ENCODE measurements around the gene DHX40. TPM values are rescaled to one million over a fixed set of nuclear protein-coding genes. Genes with fewer than 3 reads are reported as not detected.
"Not testable (repeated sequence)": the region's sequence is repeated elsewhere in the genome, so short reads cannot be mapped to it uniquely, and the experiment has no call there.

The DHX40 gene
- polyA plus RNA-seq, 1 of the 3 experiments (the other 2 are of a cell fraction): 33.8 TPM

- H3K9me3 ChIP-seq: peaks cover 22% of the 10 kb centered on the region
- no peaks in the 10 kb centered on the region for H3K27me3 ChIP-seq (ENCODE audit: insufficient read depth)
- H2AFZ ChIP-seq (ENCODE audit: low read depth): no peak overlapping the region
- H4K20me1 ChIP-seq (ENCODE audit: insufficient read depth): peaks cover 45% of the 10 kb centered on the region
- no peaks in the 10 kb centered on the region for H3K9me2 ChIP-seq
- H3K4me1 ChIP-seq (ENCODE audit: control insufficient read depth in 1 of 2, insufficient read depth in 2 of 2, low read depth in 1 of 2, low read length in 1 of 2): no peaks in the 10 kb centered on the region
- no peak overlapping the region for H3K4me3 ChIP-seq (ENCODE audit: low read depth in 2 of 2, low read length in 1 of 2)
- peaks cover 99% of the 10 kb centered on the region for H3K79me2 ChIP-seq (ENCODE audit: insufficient read depth)
- ChIA-PET POLR2A (no interaction called here), CTCF (interaction anchor here (1.1 to 1.8 kb wide), 4 partner anchors 9 to 30 kb away, joined by 3 to 4 read pairs (median 3); no protein-coding TSS in a partner anchor)
- TF ChIP-seq FOXJ3 (CRISPR knock-in tag; IDR thresholded peaks at IDR 0.05) (no peak), ZBTB33 (IDR thresholded peaks at IDR 0.05; ENCODE audit: borderline replicate concordance, low read depth) (no peak), GABPA (IDR thresholded peaks at IDR 0.05; ENCODE audit: low read depth) (no peak), IRF3 (IDR thresholded peaks at IDR 0.05; ENCODE audit: low read depth, low read length) (no peak), EZH2phosphoT487 (IDR thresholded peaks at IDR 0.05; ENCODE audit: borderline replicate concordance, low read depth) (no peak)
- TF ChIP-seq, protein P1, sequence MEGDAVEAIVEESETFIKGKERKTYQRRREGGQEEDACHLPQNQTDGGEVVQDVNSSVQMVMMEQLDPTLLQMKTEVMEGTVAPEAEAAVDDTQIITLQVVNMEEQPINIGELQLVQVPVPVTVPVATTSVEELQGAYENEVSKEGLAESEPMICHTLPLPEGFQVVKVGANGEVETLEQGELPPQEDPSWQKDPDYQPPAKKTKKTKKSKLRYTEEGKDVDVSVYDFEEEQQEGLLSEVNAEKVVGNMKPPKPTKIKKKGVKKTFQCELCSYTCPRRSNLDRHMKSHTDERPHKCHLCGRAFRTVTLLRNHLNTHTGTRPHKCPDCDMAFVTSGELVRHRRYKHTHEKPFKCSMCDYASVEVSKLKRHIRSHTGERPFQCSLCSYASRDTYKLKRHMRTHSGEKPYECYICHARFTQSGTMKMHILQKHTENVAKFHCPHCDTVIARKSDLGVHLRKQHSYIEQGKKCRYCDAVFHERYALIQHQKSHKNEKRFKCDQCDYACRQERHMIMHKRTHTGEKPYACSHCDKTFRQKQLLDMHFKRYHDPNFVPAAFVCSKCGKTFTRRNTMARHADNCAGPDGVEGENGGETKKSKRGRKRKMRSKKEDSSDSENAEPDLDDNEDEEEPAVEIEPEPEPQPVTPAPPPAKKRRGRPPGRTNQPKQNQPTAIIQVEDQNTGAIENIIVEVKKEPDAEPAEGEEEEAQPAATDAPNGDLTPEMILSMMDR (IDR thresholded peaks at IDR 0.05): no peak
- DNase-seq: no peak
- H3K4me2 ChIP-seq: no peak overlapping the region
- H3F3A ChIP-seq (replicated peaks; ENCODE audit: insufficient read depth): peaks cover 36% of the 10 kb centered on the region
- peaks cover 85 to 98% of the 10 kb centered on the region in 2 experiments for H3K36me3 ChIP-seq (replicated peaks in 1 of 2; ENCODE audit: control insufficient read depth in 1 of 2, insufficient read depth in 2 of 2, low read length in 1 of 2)
- H3K9ac ChIP-seq: no peak overlapping the region
- no peak overlapping the region for H3K27ac ChIP-seq (ENCODE audit: low read depth in 2 of 2, low read length in 1 of 2)
Observed at GRCh38 chr17:59651346-59651745, 85.9 kb downstream of the DHX40 start.

- ChIA-PET CTCF (interaction anchor here (1.8 kb wide), 1 partner anchor 13 kb away, joined by 4 read pairs; no protein-coding TSS in a partner anchor), POLR2A (no interaction called here)
- no peak for DNase-seq
- WGBS (ENCODE audit: low lambda C conversion rate): 73% methylated on average over 2 of the region's 2 CpGs
- no peak overlapping the region for H2AFZ ChIP-seq (ENCODE audit: low read depth)
- TF ChIP-seq TEAD4 (IDR thresholded peaks at IDR 0.05; ENCODE audit: borderline replicate concordance, insufficient read depth): no peak
- 0 out of 2 replicates have a peak, but pooled peaks have one; percentile 13 for TF ChIP-seq FOSL2 (IDR thresholded peaks at IDR 0.05; ENCODE audit: borderline replicate concordance, low read depth)
- TF ChIP-seq TAF1 (IDR thresholded peaks at IDR 0.05; ENCODE audit: borderline replicate concordance, low read depth, low read length): no peak
- TF ChIP-seq USF2 (IDR thresholded peaks at IDR 0.05; ENCODE audit: borderline replicate concordance, low read depth, low read length): no peak
- no peak for TF ChIP-seq GABPA (IDR thresholded peaks at IDR 0.05; ENCODE audit: low read depth)
- TF ChIP-seq, protein P2, sequence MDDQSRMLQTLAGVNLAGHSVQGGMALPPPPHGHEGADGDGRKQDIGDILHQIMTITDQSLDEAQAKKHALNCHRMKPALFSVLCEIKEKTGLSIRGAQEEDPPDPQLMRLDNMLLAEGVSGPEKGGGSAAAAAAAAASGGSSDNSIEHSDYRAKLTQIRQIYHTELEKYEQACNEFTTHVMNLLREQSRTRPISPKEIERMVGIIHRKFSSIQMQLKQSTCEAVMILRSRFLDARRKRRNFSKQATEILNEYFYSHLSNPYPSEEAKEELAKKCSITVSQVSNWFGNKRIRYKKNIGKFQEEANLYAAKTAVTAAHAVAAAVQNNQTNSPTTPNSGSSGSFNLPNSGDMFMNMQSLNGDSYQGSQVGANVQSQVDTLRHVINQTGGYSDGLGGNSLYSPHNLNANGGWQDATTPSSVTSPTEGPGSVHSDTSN (IDR thresholded peaks at IDR 0.05): no peak
- H4K20me1 ChIP-seq (ENCODE audit: insufficient read depth): peaks cover 37% of the 10 kb centered on the region
- H3K4me1 ChIP-seq (ENCODE audit: control insufficient read depth in 1 of 2, insufficient read depth in 2 of 2, low read depth in 1 of 2, low read length in 1 of 2): no peaks in the 10 kb centered on the region
- no peak overlapping the region for H3K4me3 ChIP-seq (ENCODE audit: low read depth in 2 of 2, low read length in 1 of 2)
- H3F3A ChIP-seq (replicated peaks; ENCODE audit: insufficient read depth): peaks cover 41% of the 10 kb centered on the region
- peaks cover 85 to 98% of the 10 kb centered on the region in 2 experiments for H3K36me3 ChIP-seq (replicated peaks in 1 of 2; ENCODE audit: control insufficient read depth in 1 of 2, insufficient read depth in 2 of 2, low read length in 1 of 2)
- no peak overlapping the region for H3K4me2 ChIP-seq
- no peak overlapping the region for H3K27ac ChIP-seq (ENCODE audit: low read depth in 2 of 2, low read length in 1 of 2)
- H3K9me2 ChIP-seq: no peaks in the 10 kb centered on the region
- H3K9ac ChIP-seq: no peak overlapping the region
- peaks cover 98% of the 10 kb centered on the region for H3K79me2 ChIP-seq (ENCODE audit: insufficient read depth)
- H3K9me3 ChIP-seq: peaks cover 22% of the 10 kb centered on the region
- H3K27me3 ChIP-seq (ENCODE audit: insufficient read depth): no peaks in the 10 kb centered on the region
Observed at GRCh38 chr17:59652119-59652518, 86.7 kb downstream of the DHX40 start.

- H4K20me1 ChIP-seq (ENCODE audit: insufficient read depth); H3K27ac ChIP-seq (ENCODE audit: low read depth in 2 of 2, low read length in 1 of 2); H2AFZ ChIP-seq (ENCODE audit: low read depth); H3K9ac ChIP-seq; H3K4me3 ChIP-seq (ENCODE audit: low read depth in 2 of 2, low read length in 1 of 2); H3K9me2 ChIP-seq; H3K4me2 ChIP-seq; H3K27me3 ChIP-seq (ENCODE audit: insufficient read depth); DNase-seq; H3K4me1 ChIP-seq (ENCODE audit: control insufficient read depth in 1 of 2, insufficient read depth in 2 of 2, low read depth in 1 of 2, low read length in 1 of 2): not testable (repeated sequence)
- peaks cover 73 to 96% of the 10 kb centered on the region in 2 experiments for H3K36me3 ChIP-seq (replicated peaks in 1 of 2; ENCODE audit: control insufficient read depth in 1 of 2, insufficient read depth in 2 of 2, low read length in 1 of 2)
- CTCF ChIA-PET: interaction anchor here (0.8 to 1.7 kb wide), 4 partner anchors 10 to 764 kb away, joined by 3 to 4 read pairs (median 4); partner anchors contain the start of gene CLTC
- POLR2A ChIA-PET: interaction anchor here (1.1 kb wide), 1 partner anchor 37 kb away, joined by 3 read pairs; the partner anchor contains the start of gene CLTC
- peaks cover 11% of the 10 kb centered on the region; the same call in 1 of the 2 replicates for H3K9me3 ChIP-seq
- peaks cover 38% of the 10 kb centered on the region for H3F3A ChIP-seq (replicated peaks; ENCODE audit: insufficient read depth)
- 85% methylated on average over 7 of the region's 7 CpGs for WGBS (ENCODE audit: low lambda C conversion rate)
- peaks cover 93% of the 10 kb centered on the region for H3K79me2 ChIP-seq (ENCODE audit: insufficient read depth)
Observed at GRCh38 chr17:59656624-59657023, 91.2 kb downstream of the DHX40 start.

All from SK-N-SH (cell line).